Mesendoderm (in vitro differentiated cells): ENCODE measurements around the gene TNP1.

Source experiments
- DNase-seq: peaks from one replicate; pipeline ENCODE4 v3.0.0; 2013
- H2AK5ac ChIP-seq: 2 replicates; pipeline ENCODE4 v1.6.1; 2013; ENCODE audit warnings: low read length, inconsistent platforms
- H2BK120ac ChIP-seq: 2 replicates; pipeline ENCODE4 v1.6.1; 2013; ENCODE audit warnings: low read depth, mild to moderate bottlenecking, low read length, moderate library complexity, mixed read lengths
- H2BK15ac ChIP-seq: replicated peaks from 2 replicates; pipeline ENCODE4 v1.6.1; 2013; ENCODE audit warnings: low read depth, mild to moderate bottlenecking, moderate library complexity
- H2BK5ac ChIP-seq: 2 replicates; pipeline ENCODE4 v1.6.1; 2013; ENCODE audit warnings: low read length, inconsistent platforms
- H3K18ac ChIP-seq: 2 replicates; pipeline ENCODE4 v1.6.1; 2013; ENCODE audit warnings: mild to moderate bottlenecking, low read length, mixed read lengths
- H3K23ac ChIP-seq: one replicate; pipeline ENCODE4 v1.6.1; 2013; ENCODE audit warnings: low read length
- H3K27ac ChIP-seq: 2 replicates; pipeline ENCODE4 v1.5.1; 2013; ENCODE audit warnings: low read depth, mild to moderate bottlenecking, inconsistent platforms, low read length, moderate library complexity
- H3K27me3 ChIP-seq: 2 replicates; pipeline ENCODE4 v1.6.1; 2013; ENCODE audit warnings: low read length, control low read depth, mild to moderate bottlenecking, inconsistent platforms; ENCODE audit not compliant: insufficient read depth, poor library complexity
- H3K36me3 ChIP-seq: 2 replicates; pipeline ENCODE4 v1.6.1; 2013; ENCODE audit warnings: low read length, inconsistent platforms; ENCODE audit not compliant: control insufficient read depth, insufficient read depth
- H3K4ac ChIP-seq: one replicate; pipeline ENCODE4 v1.6.1; 2013; ENCODE audit warnings: low read depth, mild to moderate bottlenecking, low read length, moderate library complexity
- H3K4me1 ChIP-seq: 2 replicates; pipeline ENCODE4 v1.6.1; 2013; ENCODE audit warnings: low read depth, low read length, inconsistent platforms; ENCODE audit not compliant: control insufficient read depth
- H3K4me2 ChIP-seq: 2 replicates; pipeline ENCODE4 v1.6.1; 2013; ENCODE audit warnings: low read length
- H3K4me3 ChIP-seq: 2 replicates; pipeline ENCODE4 v1.5.1; 2013; ENCODE audit warnings: mild to moderate bottlenecking, low read length
- H3K56ac ChIP-seq: one replicate; pipeline ENCODE4 v1.6.1; 2013; ENCODE audit warnings: low read length
- H3K79me1 ChIP-seq: 2 replicates; pipeline ENCODE4 v1.6.1; 2013; ENCODE audit warnings: low read length, inconsistent platforms
- H3K79me2 ChIP-seq: 2 replicates; pipeline ENCODE4 v1.6.1; 2013; ENCODE audit warnings: mild to moderate bottlenecking, low read length; ENCODE audit not compliant: control insufficient read depth, insufficient read depth
- H3K9ac ChIP-seq: 2 replicates; pipeline ENCODE4 v1.6.1; 2013; ENCODE audit warnings: low read length, inconsistent platforms
- H4K5ac ChIP-seq: one replicate; pipeline ENCODE4 v1.6.1; 2013; ENCODE audit warnings: low read length
- H4K8ac ChIP-seq: one replicate; pipeline ENCODE4 v1.6.1; 2013; ENCODE audit warnings: low read depth, mild to moderate bottlenecking, control low read depth, low read length, moderate library complexity
- WGBS: extraction: QIAGEN DNeasy Blood & Tissue Kit; methylation state at CpG from one replicate; pipeline ENCODE4 v1.1.7; 2013; ENCODE audit warnings: low lambda C conversion rate, missing lambda C conversion rate; ENCODE audit not compliant: insufficient coverage; ENCODE audit errors: extremely low coverage; 5-methylcytosine and 5-hydroxymethylcytosine counted together

TNP1 gene

GRCh38 chr2:216833061-216833460 lies 26.8 kb downstream of the TNP1 start:
- H2BK15ac ChIP-seq, result no peak overlapping the region
- DNase-seq, result no peak
- H3K56ac ChIP-seq, result no peak overlapping the region
- H4K8ac ChIP-seq, result no peak overlapping the region
- H3K9ac ChIP-seq, result no peak overlapping the region
- no peaks in the 10 kb centered on the region for H3K36me3 ChIP-seq
- no peaks in the 10 kb centered on the region for H3K79me1 ChIP-seq
- H4K5ac ChIP-seq, result no peak overlapping the region
- H3K4me3 ChIP-seq, result no peak overlapping the region
- H3K4me2 ChIP-seq, result no peak overlapping the region
- no peak overlapping the region for H3K18ac ChIP-seq
- no peak overlapping the region for H3K4ac ChIP-seq
- no peak overlapping the region for H3K23ac ChIP-seq
- WGBS, result no CpG with 5 or more reads among the region's 4 CpGs
- H3K27ac ChIP-seq, result no peak overlapping the region
- H3K79me2 ChIP-seq, result no peaks in the 10 kb centered on the region
- no peaks in the 10 kb centered on the region for H3K4me1 ChIP-seq
- no peak overlapping the region for H2AK5ac ChIP-seq
- no peak overlapping the region for H2BK5ac ChIP-seq
- no peaks in the 10 kb centered on the region for H3K27me3 ChIP-seq
- H2BK120ac ChIP-seq, result no peak overlapping the region

GRCh38 chr2:216830346-216830745 lies 29.5 kb downstream of the TNP1 start:
- Histone ChIP-seq H3K36me3 (no peaks in the 10 kb centered on the region), H2BK15ac (no peak overlapping the region), H3K27ac (no peak overlapping the region), H2BK120ac (no peak overlapping the region), H3K4me3 (no peak overlapping the region), H2AK5ac (no peak overlapping the region), H3K79me1 (no peaks in the 10 kb centered on the region), H3K56ac (no peak overlapping the region), H3K4me1 (no peaks in the 10 kb centered on the region), H3K27me3 (no peaks in the 10 kb centered on the region), H4K8ac (no peak overlapping the region), H3K79me2 (no peaks in the 10 kb centered on the region), H3K9ac (no peak overlapping the region), H3K23ac (no peak overlapping the region), H3K18ac (no peak overlapping the region), H2BK5ac (no peak overlapping the region), H3K4me2 (no peak overlapping the region), H3K4ac (no peak overlapping the region), H4K5ac (no peak overlapping the region)
- DNase-seq, result peak; percentile 29
- no CpG with 5 or more reads among the region's 1 CpG for whole genome bisulfite sequencing

GRCh38 chr2:216829533-216829932 lies 30.3 kb downstream of the TNP1 start:
- H2AK5ac ChIP-seq, result no peak overlapping the region
- no peak overlapping the region for H2BK5ac ChIP-seq
- no peaks in the 10 kb centered on the region for H3K36me3 ChIP-seq
- no CpG with 5 or more reads among the region's 4 CpGs for WGBS
- H4K5ac ChIP-seq, result no peak overlapping the region
- no peak overlapping the region for H3K4me3 ChIP-seq
- no peaks in the 10 kb centered on the region for H3K27me3 ChIP-seq
- H3K4me2 ChIP-seq, result no peak overlapping the region
- H3K79me2 ChIP-seq, result no peaks in the 10 kb centered on the region
- no peak overlapping the region for H3K27ac ChIP-seq
- no peak for DNase-seq
- no peak overlapping the region for H3K23ac ChIP-seq
- H3K4ac ChIP-seq, result no peak overlapping the region
- no peak overlapping the region for H3K18ac ChIP-seq
- no peak overlapping the region for H3K9ac ChIP-seq
- H3K79me1 ChIP-seq, result no peaks in the 10 kb centered on the region
- H2BK120ac ChIP-seq, result no peak overlapping the region
- no peak overlapping the region for H2BK15ac ChIP-seq
- H4K8ac ChIP-seq, result no peak overlapping the region
- no peaks in the 10 kb centered on the region for H3K4me1 ChIP-seq
- H3K56ac ChIP-seq, result no peak overlapping the region

- Histone ChIP-seq H3K36me3 (no peaks in the 10 kb centered on the region), H3K56ac (no peak overlapping the region), H3K18ac (no peak overlapping the region), H3K9ac (no peak overlapping the region), H3K4ac (no peak overlapping the region), H3K4me1 (no peaks in the 10 kb centered on the region), H4K8ac (no peak overlapping the region), H3K79me1 (no peaks in the 10 kb centered on the region), H2AK5ac (no peak overlapping the region), H2BK15ac (no peak overlapping the region), H3K79me2 (no peaks in the 10 kb centered on the region), H2BK5ac (no peak overlapping the region), H3K23ac (no peak overlapping the region), H3K4me2 (no peak overlapping the region), H2BK120ac (no peak overlapping the region), H3K27ac (no peak overlapping the region), H3K27me3 (no peaks in the 10 kb centered on the region), H4K5ac (no peak overlapping the region), H3K4me3 (no peak overlapping the region)
- DNase-seq, result peak; percentile 13
- no CpG with 5 or more reads among the region's 6 CpGs for WGBS
These were observed 32.7 kb downstream of the TNP1 start for GRCh38 chr2:216827073-216827720.

DNA sequence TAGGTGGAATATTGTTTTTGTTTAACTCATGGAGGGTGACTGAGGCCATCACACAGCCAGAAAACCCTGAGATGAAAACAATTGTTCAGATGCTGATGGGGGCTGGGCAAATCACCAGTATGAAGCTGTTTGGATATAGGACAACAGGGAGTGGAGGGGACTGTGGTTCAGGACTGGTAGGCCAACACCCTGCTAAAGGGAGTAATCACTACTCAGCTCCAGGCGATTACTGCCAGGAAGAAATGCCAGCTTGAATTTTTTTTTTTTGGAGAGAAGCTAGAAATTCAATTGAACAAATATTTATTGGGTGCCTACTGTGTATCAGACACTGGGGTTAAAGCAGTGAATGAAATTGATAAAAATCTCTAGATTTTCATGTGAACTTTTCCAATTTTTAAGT lies 37.4 kb downstream of the TNP1 start:
- H3K27ac ChIP-seq, result no peak overlapping the region
- no peak overlapping the region for H3K56ac ChIP-seq
- H3K23ac ChIP-seq, result no peak overlapping the region
- H3K4ac ChIP-seq, result no peak overlapping the region
- no CpG with 5 or more reads among the region's 1 CpG for WGBS
- H3K27me3 ChIP-seq, result no peaks in the 10 kb centered on the region
- no peak overlapping the region for H2AK5ac ChIP-seq
- H3K4me2 ChIP-seq, result no peak overlapping the region
- H2BK5ac ChIP-seq, result no peak overlapping the region
- no peak overlapping the region for H4K8ac ChIP-seq
- no peak overlapping the region for H4K5ac ChIP-seq
- no peak overlapping the region for H3K4me3 ChIP-seq
- DNase-seq, result no peak
- H3K79me1 ChIP-seq, result no peaks in the 10 kb centered on the region
- H3K9ac ChIP-seq, result no peak overlapping the region
- H2BK15ac ChIP-seq, result no peak overlapping the region
- no peaks in the 10 kb centered on the region for H3K79me2 ChIP-seq
- H3K18ac ChIP-seq, result no peak overlapping the region
- H2BK120ac ChIP-seq, result no peak overlapping the region
- no peaks in the 10 kb centered on the region for H3K36me3 ChIP-seq
- no peaks in the 10 kb centered on the region for H3K4me1 ChIP-seq

DNA sequence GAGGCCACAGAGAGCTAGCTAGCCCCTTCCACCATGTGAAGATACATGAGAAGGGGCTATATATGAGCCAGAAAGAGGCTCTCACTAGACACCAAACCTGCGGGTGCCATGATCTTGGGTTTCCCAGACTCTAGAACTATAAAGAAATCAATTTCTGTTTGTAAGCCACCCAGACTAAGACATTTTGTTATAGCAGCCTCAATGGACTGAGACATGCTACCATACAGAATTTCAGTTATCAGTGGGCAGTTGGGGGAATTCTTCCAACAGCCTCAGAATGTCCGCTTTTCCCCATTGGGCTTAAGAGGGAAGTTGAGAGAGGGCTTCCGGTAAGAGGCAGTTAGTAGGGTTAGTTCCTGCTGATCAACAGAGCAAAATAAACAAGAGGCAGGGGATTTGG lies 39.2 kb downstream of the TNP1 start:
- no CpG with 5 or more reads among the region's 3 CpGs for WGBS
- Histone ChIP-seq H3K4ac (no peak overlapping the region), H3K9ac (no peak overlapping the region), H3K79me1 (no peaks in the 10 kb centered on the region), H2BK5ac (no peak overlapping the region), H3K4me1 (no peaks in the 10 kb centered on the region), H3K4me2 (no peak overlapping the region), H3K4me3 (no peak overlapping the region), H4K8ac (no peak overlapping the region), H3K36me3 (no peaks in the 10 kb centered on the region), H2BK120ac (no peak overlapping the region), H3K56ac (no peak overlapping the region), H3K27ac (no peak overlapping the region), H3K79me2 (no peaks in the 10 kb centered on the region), H3K23ac (no peak overlapping the region), H3K18ac (no peak overlapping the region), H2AK5ac (no peak overlapping the region), H2BK15ac (no peak overlapping the region), H4K5ac (no peak overlapping the region), H3K27me3 (no peaks in the 10 kb centered on the region)
- no peak for DNase-seq
